Upper lobe of right lung (tissue), 1 donor: Measurements from ENCODE around the gene CHAT. TPM values are rescaled to one million over a fixed set of nuclear protein-coding genes. Genes with fewer than 3 reads are reported as not detected.
A peak's percentile ranks its signal among the peaks of the same experiment; 100 is the strongest.

Experiments used
- ATAC-seq: fragments of 200-7000 bp; cut with Tn5 transposase; one replicate; pipeline ENCODE4 v1.9.1; 2020; ENCODE audit warnings: mild to moderate bottlenecking, moderate library complexity
- DNase-seq: peaks from one replicate; pipeline ENCODE4 v3.0.0-alpha.2; 2020
- H3K27ac ChIP-seq: fragments of 200-600 bp; one replicate; pipeline ENCODE4 v1.8.0; 2022
- H3K27me3 ChIP-seq: fragments of 200-600 bp; one replicate; pipeline ENCODE4 v1.8.0; 2022; ENCODE audit warnings: mild to moderate bottlenecking
- H3K36me3 ChIP-seq: fragments of 200-600 bp; one replicate; pipeline ENCODE4 v1.8.0; 2022
- H3K4me1 ChIP-seq: fragments of 200-600 bp; one replicate; pipeline ENCODE4 v1.8.0; 2022
- H3K4me3 ChIP-seq: fragments of 200-600 bp; one replicate; pipeline ENCODE4 v1.8.0; 2022; ENCODE audit warnings: mild to moderate bottlenecking
- H3K9me3 ChIP-seq: fragments of 200-600 bp; one replicate; pipeline ENCODE4 v1.8.0; 2022
- CTCF ChIP-seq: fragments of 200-600 bp; IDR thresholded peaks from one replicate; pipeline ENCODE4 v1.8.0; 2022; ENCODE audit warnings: antibody characterized with exemption
- intact Hi-C: fragments of 100-400 bp; cut with DNase I; formaldehyde crosslinking; loops from one replicate; pipeline ENCODE4 v1.11.0; 2022
- total RNA-seq: library from RNA; stranded (reverse); fragmentation: NEBNext Ultra II Directional; extraction: Animal tissue kit (Norgen Biotek cat#: 25700); gene quantifications from one replicate; pipeline ENCODE4 v1.2.1, GENCODE V29; 2021
- donor health status: DM: no; HTN: yes; CAD: no; lungs with severe emphysema.

Gene CHAT
- total RNA-seq, 1 donor from 2014 or later, result not detected

GRCh38 chr10:49634069-49634660 is 20.3 kb downstream of the CHAT start:
- Histone ChIP-seq H3K9me3 (no peaks in the 10 kb centered on the region), H3K4me3 (no peak overlapping the region), H3K27me3 (no peaks in the 10 kb centered on the region), H3K4me1 (no peaks in the 10 kb centered on the region), H3K27ac (no peak overlapping the region), H3K36me3 (no peaks in the 10 kb centered on the region)
- DNase-seq, result peak; percentile 38
- TF ChIP-seq CTCF, result no peak
- ATAC-seq, result no peak
- intact Hi-C loops, result no loop called here

GRCh38 chr10:49642311-49642710 is 28.5 kb downstream of the CHAT start:
- intact Hi-C loops, result no loop called here
- Histone ChIP-seq H3K4me1 (no peaks in the 10 kb centered on the region), H3K36me3 (no peaks in the 10 kb centered on the region), H3K27ac (no peak overlapping the region), H3K4me3 (no peak overlapping the region), H3K9me3 (no peaks in the 10 kb centered on the region), H3K27me3 (peaks cover 10% of the 10 kb centered on the region)
- TF ChIP-seq CTCF, result no peak
- DNase-seq (no peak), ATAC-seq (no peak)

- peaks cover 10% of the 10 kb centered on the region for H3K27me3 ChIP-seq
- intact Hi-C loops, result no loop called here
- no peak for DNase-seq
These were observed 29.6 kb downstream of the CHAT start for GRCh38 chr10:49643241-49644034.

GRCh38 chr10:49644035-49644646 is 30.3 kb downstream of the CHAT start:
- no peaks in the 10 kb centered on the region for H3K36me3 ChIP-seq
- no peak overlapping the region for H3K4me3 ChIP-seq
- H3K4me1 ChIP-seq, result no peaks in the 10 kb centered on the region
- no peaks in the 10 kb centered on the region for H3K9me3 ChIP-seq
- intact Hi-C loops, result no loop called here
- peaks cover 10% of the 10 kb centered on the region for H3K27me3 ChIP-seq
- H3K27ac ChIP-seq, result no peak overlapping the region
- DNase-seq (peak; percentile 22), ATAC-seq (no peak)
- TF ChIP-seq CTCF, result no peak

More at GRCh38 chr10:49643241-49644034, 29.6 kb downstream of the CHAT start:
- Histone ChIP-seq H3K36me3 (no peaks in the 10 kb centered on the region), H3K4me3 (no peak overlapping the region), H3K4me1 (no peaks in the 10 kb centered on the region), H3K9me3 (no peaks in the 10 kb centered on the region), H3K27ac (no peak overlapping the region)
- no peak for TF ChIP-seq CTCF
- no peak for ATAC-seq

- peaks cover 4% of the 10 kb centered on the region for H3K27me3 ChIP-seq
- H3K27ac ChIP-seq, result no peak overlapping the region
- TF ChIP-seq CTCF, result no peak
- H3K9me3 ChIP-seq, result no peaks in the 10 kb centered on the region
- no peak for ATAC-seq
- DNase-seq, result peak; percentile 18
- no peaks in the 10 kb centered on the region for H3K4me1 ChIP-seq
- no peak overlapping the region for H3K4me3 ChIP-seq
- intact Hi-C loops, result no loop called here
- no peaks in the 10 kb centered on the region for H3K36me3 ChIP-seq
These were observed 31.6 kb downstream of the CHAT start for GRCh38 chr10:49645417-49645816.
